Lower leg skin (tissue), 3 donors: ENCODE measurements around the gene PCCB.
"Not testable (repeated sequence)": the region's sequence is repeated elsewhere in the genome, so short reads cannot be mapped to it uniquely, and the experiment has no call there.

Experiments used
- POLR2A ChIP-seq, 2 donors: fragments of 450-650 bp; IDR thresholded peaks; one replicate each; pipeline ENCODE4 v1.6.1; 2016 to 2017; ENCODE audit warnings: antibody characterized with exemption in 2 of 2, mild to moderate bottlenecking in 1 of 2, moderate library complexity in 1 of 2
- TF ChIP-seq, protein P1 (sequence below), 3 donors: fragments of 450-650 bp; IDR thresholded peaks; one replicate each; pipeline ENCODE4 v1.5.1; 2016; ENCODE audit warnings: antibody characterized with exemption in 3 of 3, mild to moderate bottlenecking in 3 of 3, moderate library complexity in 2 of 3

GRCh38 chr3:136271626-136272025 is 21.5 kb downstream of the PCCB start:
- TF ChIP-seq, protein P1, sequence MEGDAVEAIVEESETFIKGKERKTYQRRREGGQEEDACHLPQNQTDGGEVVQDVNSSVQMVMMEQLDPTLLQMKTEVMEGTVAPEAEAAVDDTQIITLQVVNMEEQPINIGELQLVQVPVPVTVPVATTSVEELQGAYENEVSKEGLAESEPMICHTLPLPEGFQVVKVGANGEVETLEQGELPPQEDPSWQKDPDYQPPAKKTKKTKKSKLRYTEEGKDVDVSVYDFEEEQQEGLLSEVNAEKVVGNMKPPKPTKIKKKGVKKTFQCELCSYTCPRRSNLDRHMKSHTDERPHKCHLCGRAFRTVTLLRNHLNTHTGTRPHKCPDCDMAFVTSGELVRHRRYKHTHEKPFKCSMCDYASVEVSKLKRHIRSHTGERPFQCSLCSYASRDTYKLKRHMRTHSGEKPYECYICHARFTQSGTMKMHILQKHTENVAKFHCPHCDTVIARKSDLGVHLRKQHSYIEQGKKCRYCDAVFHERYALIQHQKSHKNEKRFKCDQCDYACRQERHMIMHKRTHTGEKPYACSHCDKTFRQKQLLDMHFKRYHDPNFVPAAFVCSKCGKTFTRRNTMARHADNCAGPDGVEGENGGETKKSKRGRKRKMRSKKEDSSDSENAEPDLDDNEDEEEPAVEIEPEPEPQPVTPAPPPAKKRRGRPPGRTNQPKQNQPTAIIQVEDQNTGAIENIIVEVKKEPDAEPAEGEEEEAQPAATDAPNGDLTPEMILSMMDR (IDR thresholded peaks at IDR 0.05), result not testable (repeated sequence)
- TF ChIP-seq POLR2A (IDR thresholded peaks at IDR 0.05), result not testable (repeated sequence)
